ENCODE results near the gene KCNF1.

DNA sequence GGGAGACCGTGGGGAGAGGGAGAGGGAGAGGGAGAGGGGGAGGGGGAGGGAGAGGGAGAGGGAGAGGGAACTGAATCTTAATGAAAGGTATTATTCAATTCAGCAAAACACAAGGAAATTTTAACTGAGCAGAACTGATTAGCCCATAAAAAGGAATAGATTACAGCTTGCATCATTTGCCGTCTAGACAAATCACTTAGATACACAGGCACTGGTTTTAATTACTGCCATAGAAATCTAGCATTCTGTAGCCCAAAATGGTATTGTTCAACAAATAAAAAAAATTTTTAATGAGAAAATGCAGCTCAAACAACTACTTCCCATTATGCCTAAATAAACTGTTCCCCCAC, 7.9 kb upstream of the KCNF1 start:
- TF ChIP-seq RAD21 (IDR thresholded peaks at IDR 0.05) (no peak), TAF1 (conservative IDR thresholded peaks at IDR 0.05) (no peak)
